BE2C (cell line): ENCODE measurements around the gene OTP.

Source experiments
- DNase-seq: peaks from one replicate; pipeline ENCODE4 v3.0.0-alpha.2; 2020
- H3K27me3 ChIP-seq: fragments of 250-450 bp; sonication (Bioruptor Pico); 2 replicates; pipeline ENCODE4 v1.5.1; 2020; ENCODE audit warnings: mild to moderate bottlenecking
- H3K36me3 ChIP-seq: fragments of 250-450 bp; sonication (Bioruptor Pico); 2 replicates; pipeline ENCODE4 v1.5.1; 2020; ENCODE audit warnings: mild to moderate bottlenecking
- H3K4me1 ChIP-seq: fragments of 250-450 bp; sonication (Bioruptor Pico); 2 replicates; pipeline ENCODE4 v1.5.1; 2020
- H3K4me3 ChIP-seq: 2 replicates; pipeline ENCODE4 v1.5.1; 2011; ENCODE audit warnings: low read depth, low read length
- H3K9me3 ChIP-seq: fragments of 250-450 bp; sonication (Bioruptor Pico); 2 replicates; pipeline ENCODE4 v1.5.1; 2020
- CTCF ChIP-seq: IDR thresholded peaks from 2 replicates; pipeline ENCODE4 v1.5.1; 2012; ENCODE audit warnings: mild to moderate bottlenecking, low read depth, low read length

OTP gene

GRCh38 chr5:77662635-77663034 is 24.1 kb upstream of the OTP start:
- H3K36me3 ChIP-seq = no peaks in the 10 kb centered on the region
- no peaks in the 10 kb centered on the region; the same call in 1 of the 2 replicates for H3K4me1 ChIP-seq
- DNase-seq = no peak
- no peak for TF ChIP-seq CTCF
- H3K4me3 ChIP-seq = no peak overlapping the region
- H3K27me3 ChIP-seq = 0 out of 2 replicates have a peak, but pooled peaks cover 3% of the 10 kb centered on the region
- H3K9me3 ChIP-seq = no peaks in the 10 kb centered on the region

DNA sequence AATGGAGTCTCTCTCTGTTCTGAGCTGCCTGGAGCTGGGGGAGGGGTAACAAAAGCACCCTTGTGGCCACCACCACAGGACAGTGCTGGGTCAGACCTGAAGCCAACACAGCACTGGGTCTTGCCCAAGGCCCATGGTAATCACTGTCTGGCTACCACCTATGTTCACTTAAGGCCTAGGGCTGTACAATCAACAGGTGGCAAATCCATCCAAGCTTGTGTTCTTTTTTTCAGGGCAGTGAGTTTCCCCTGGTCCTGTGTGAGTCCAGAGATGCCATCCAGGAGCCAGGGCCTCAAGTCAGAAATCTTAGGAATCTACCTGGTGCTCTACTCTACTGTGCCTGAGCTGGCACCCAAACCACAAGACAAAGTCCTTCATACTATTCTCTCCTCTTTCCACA is 20.1 kb upstream of the OTP start:
- Histone ChIP-seq H3K4me3 (no peak overlapping the region), H3K27me3 (peaks cover 3% of the 10 kb centered on the region; the same call in 1 of the 2 replicates), H3K36me3 (no peaks in the 10 kb centered on the region), H3K4me1 (no peaks in the 10 kb centered on the region; the same call in 1 of the 2 replicates), H3K9me3 (no peaks in the 10 kb centered on the region)
- TF ChIP-seq CTCF = no peak
- no peak for DNase-seq

GRCh38 chr5:77651343-77651742 is 12.8 kb upstream of the OTP start:
- H3K4me1 ChIP-seq = no peaks in the 10 kb centered on the region
- no peaks in the 10 kb centered on the region for H3K9me3 ChIP-seq
- H3K36me3 ChIP-seq = no peaks in the 10 kb centered on the region
- H3K4me3 ChIP-seq = no peak overlapping the region
- H3K27me3 ChIP-seq = peaks cover 23% of the 10 kb centered on the region
- no peak for TF ChIP-seq CTCF
- DNase-seq = no peak

GRCh38 chr5:77650686-77651085 is 12.2 kb upstream of the OTP start:
- no peak overlapping the region for H3K4me3 ChIP-seq
- no peak for DNase-seq
- H3K4me1 ChIP-seq = no peaks in the 10 kb centered on the region
- H3K27me3 ChIP-seq = peaks cover 29% of the 10 kb centered on the region
- no peaks in the 10 kb centered on the region for H3K9me3 ChIP-seq
- TF ChIP-seq CTCF = no peak
- no peaks in the 10 kb centered on the region for H3K36me3 ChIP-seq

DNA sequence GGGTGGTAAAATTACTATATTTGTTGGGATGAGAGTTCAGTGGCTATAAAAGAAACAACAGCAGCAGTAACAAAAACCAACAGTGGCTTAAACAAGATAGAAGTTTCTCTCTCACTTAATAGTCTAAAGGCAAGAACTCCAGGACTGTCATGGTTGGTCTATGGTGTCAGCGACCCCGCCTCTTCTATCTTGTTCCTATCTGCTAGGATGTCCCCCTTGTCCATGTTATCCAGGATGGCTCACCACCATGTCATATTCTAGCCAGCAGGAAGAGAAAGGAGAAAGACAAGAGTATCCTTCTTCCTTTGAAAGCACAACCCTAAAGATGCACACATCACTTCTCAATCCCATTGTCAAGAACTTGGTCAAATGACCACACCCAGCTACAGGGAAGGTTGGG is 11.3 kb upstream of the OTP start:
- no peak for DNase-seq
- Histone ChIP-seq H3K27me3 (peaks cover 37% of the 10 kb centered on the region), H3K36me3 (no peaks in the 10 kb centered on the region), H3K9me3 (no peaks in the 10 kb centered on the region), H3K4me3 (no peak overlapping the region), H3K4me1 (no peaks in the 10 kb centered on the region)
- no peak for TF ChIP-seq CTCF

DNA sequence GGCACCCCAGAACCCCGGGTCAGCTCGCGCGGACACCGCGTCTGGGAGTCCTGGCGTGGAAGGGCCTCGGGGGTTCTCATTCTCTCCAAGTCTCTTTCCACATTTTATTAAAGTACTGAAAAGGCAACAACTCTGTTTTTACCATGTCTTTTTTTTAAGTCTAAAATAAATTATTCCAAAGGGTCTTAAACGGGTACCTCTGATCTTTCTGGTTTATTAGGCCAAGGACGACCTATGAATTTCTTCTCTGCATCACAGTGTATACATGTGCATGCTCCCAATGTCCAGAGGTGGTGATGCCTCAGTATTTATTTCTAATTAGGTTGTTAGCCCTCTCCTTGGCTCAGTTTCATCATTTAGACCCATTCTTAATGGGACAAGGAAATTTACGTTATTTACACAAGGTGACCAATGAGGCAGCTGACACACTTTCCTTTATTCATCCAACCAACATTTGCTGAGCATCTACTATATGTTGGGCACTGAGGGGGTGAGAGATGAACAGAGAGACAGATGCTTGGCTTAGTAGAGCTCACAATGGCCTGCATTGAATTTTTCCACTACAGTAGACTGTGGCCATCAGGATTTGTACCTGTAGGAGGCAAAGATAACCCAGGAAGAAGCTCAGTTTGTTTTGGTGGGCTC is 7.6 kb upstream of the OTP start:
- Histone ChIP-seq H3K4me3 (peak overlapping the region; percentile 29; the same call in 1 of the 2 replicates), H3K36me3 (no peaks in the 10 kb centered on the region), H3K4me1 (no peaks in the 10 kb centered on the region), H3K9me3 (no peaks in the 10 kb centered on the region), H3K27me3 (peaks cover 73% of the 10 kb centered on the region)
- DNase-seq = no peak
- no peak for TF ChIP-seq CTCF
